GM10248 (cell line): ENCODE results near the gene WIPF3.

ENCODE experiments used
- CTCF ChIA-PET: fragments of 300-600 bp; sonication (Branson Sonifier 250); formaldehyde crosslinking; extraction: SDS; loops from one replicate; lab custom pipeline; 2021; ENCODE audit warnings: antibody characterized with exemption; lab: Yijun Ruan, JAX
- POLR2A ChIA-PET: fragments of 350-650 bp; sonication (Branson Sonifier 250); formaldehyde crosslinking; extraction: SDS; loops from one replicate; lab custom pipeline; 2020; ENCODE audit warnings: antibody characterized with exemption; lab: Yijun Ruan, JAX
- DNase-seq: peaks from one replicate; pipeline ENCODE4 v3.0.0; 2012; ENCODE audit errors: extremely low spot score
- CTCF ChIP-seq: IDR thresholded peaks from 2 replicates; pipeline ENCODE4 v1.5.1; 2012; ENCODE audit warnings: mild to moderate bottlenecking, low read depth; ENCODE audit errors: extremely low read depth, missing control alignments, control extremely low read depth

The WIPF3 gene

GRCh38 chr7:29797112-29797944 is 9.0 kb upstream of the WIPF3 start:
- no peak for TF ChIP-seq CTCF
- no peak for DNase-seq
- ChIA-PET CTCF (no interaction called here), POLR2A (no interaction called here)

GRCh38 chr7:29798422-29798821 is 7.9 kb upstream of the WIPF3 start:
- POLR2A ChIA-PET = no interaction called here
- DNase-seq = no peak
- no peak for TF ChIP-seq CTCF
- CTCF ChIA-PET = no interaction called here

- ChIA-PET CTCF (interaction anchor here (1.0 to 1.8 kb wide), 4 partner anchors 10 to 46 kb away, joined by 3 to 4 read pairs (median 4); no protein-coding TSS in a partner anchor), POLR2A (no interaction called here)
- no peak for TF ChIP-seq CTCF
- no peak for DNase-seq
Measured at GRCh38 chr7:29801929-29802328, 4.4 kb upstream of the WIPF3 start.

- DNase-seq = no peak
- TF ChIP-seq CTCF = no peak
- CTCF ChIA-PET = no interaction called here
- POLR2A ChIA-PET = no interaction called here
Measured at GRCh38 chr7:29805031-29805430, 1.3 kb upstream of the WIPF3 start.

- CTCF ChIA-PET = no interaction called here
- TF ChIP-seq CTCF = no peak
- POLR2A ChIA-PET = no interaction called here
- no peak for DNase-seq
Measured at GRCh38 chr7:29805886-29806207, 461 bp upstream of the WIPF3 start.

- CTCF ChIA-PET = no interaction called here
- no peak for TF ChIP-seq CTCF
- no peak for DNase-seq
- POLR2A ChIA-PET = no interaction called here
Measured at GRCh38 chr7:29806995-29807841, 910 bp downstream of the WIPF3 start.
